ENCODE measurements around the gene SPCS1.

SPCS1 gene

GRCh38 chr3:52730681-52731080 lies 24.8 kb downstream of the SPCS1 start:
- Histone ChIP-seq H3K27ac (no peak overlapping the region), H3K4me3 (no peak overlapping the region), H3K9me3 (peaks cover 91% of the 10 kb centered on the region), H3K4me2 (no peak overlapping the region), H3K36me3 (peaks cover 89% of the 10 kb centered on the region), H3K4me1 (peaks cover 9% of the 10 kb centered on the region; the same call in 1 of the 2 replicates), H3K27me3 (no peaks in the 10 kb centered on the region), H4K20me1 (no peaks in the 10 kb centered on the region), H3K9ac (no peak overlapping the region)
- TF ChIP-seq Cebpa-rat (IDR thresholded peaks at IDR 0.05): no peak

GRCh38 chr3:52731590-52731989 lies 25.7 kb downstream of the SPCS1 start:
- no peak overlapping the region for H3K4me2 ChIP-seq
- peaks cover 96% of the 10 kb centered on the region for H3K36me3 ChIP-seq
- peaks cover 84% of the 10 kb centered on the region for H3K9me3 ChIP-seq
- peaks cover 9% of the 10 kb centered on the region; the same call in 1 of the 2 replicates for H3K4me1 ChIP-seq
- TF ChIP-seq Cebpa-rat (IDR thresholded peaks at IDR 0.05): no peak
- H3K27me3 ChIP-seq: no peaks in the 10 kb centered on the region
- no peak overlapping the region for H3K4me3 ChIP-seq
- H3K27ac ChIP-seq: no peak overlapping the region
- H4K20me1 ChIP-seq: no peaks in the 10 kb centered on the region
- no peak overlapping the region for H3K9ac ChIP-seq

- Histone ChIP-seq H3K9me3 (peaks cover 67% of the 10 kb centered on the region), H3K9ac (no peak overlapping the region), H3K4me2 (no peak overlapping the region), H3K27me3 (no peaks in the 10 kb centered on the region), H3K4me1 (peaks cover 9% of the 10 kb centered on the region; the same call in 1 of the 2 replicates), H3K36me3 (peaks cover 96% of the 10 kb centered on the region), H4K20me1 (no peaks in the 10 kb centered on the region), H3K4me3 (no peak overlapping the region), H3K27ac (no peak overlapping the region)
- no peak for TF ChIP-seq Cebpa-rat (IDR thresholded peaks at IDR 0.05)
Observed at GRCh38 chr3:52733256-52733891, 27.5 kb downstream of the SPCS1 start.

GRCh38 chr3:52739730-52740129 lies 33.8 kb downstream of the SPCS1 start:
- Histone ChIP-seq H3K27me3 (no peaks in the 10 kb centered on the region), H3K36me3 (peaks cover 93% of the 10 kb centered on the region), H3K4me1 (no peaks in the 10 kb centered on the region), H4K20me1 (no peaks in the 10 kb centered on the region), H3K9me3 (peaks cover 3% of the 10 kb centered on the region), H3K4me2 (no peak overlapping the region), H3K27ac (no peak overlapping the region), H3K4me3 (no peak overlapping the region), H3K9ac (no peak overlapping the region)
- TF ChIP-seq Cebpa-rat (IDR thresholded peaks at IDR 0.05): no peak

GRCh38 chr3:52742418-52743041 lies 36.6 kb downstream of the SPCS1 start:
- no peak overlapping the region for H3K9ac ChIP-seq
- H3K4me1 ChIP-seq: no peaks in the 10 kb centered on the region
- no peak overlapping the region for H3K27ac ChIP-seq
- H3K4me3 ChIP-seq: no peak overlapping the region
- H4K20me1 ChIP-seq: no peaks in the 10 kb centered on the region
- H3K27me3 ChIP-seq: no peaks in the 10 kb centered on the region
- no peak overlapping the region for H3K4me2 ChIP-seq
- peaks cover 97% of the 10 kb centered on the region for H3K36me3 ChIP-seq
- no peaks in the 10 kb centered on the region for H3K9me3 ChIP-seq
- TF ChIP-seq Cebpa-rat (IDR thresholded peaks at IDR 0.05): no peak

- H3K36me3 ChIP-seq: peaks cover 96% of the 10 kb centered on the region
- no peaks in the 10 kb centered on the region for H4K20me1 ChIP-seq
- no peaks in the 10 kb centered on the region for H3K27me3 ChIP-seq
- no peak for TF ChIP-seq Cebpa-rat (IDR thresholded peaks at IDR 0.05)
- H3K9ac ChIP-seq: no peak overlapping the region
- H3K4me3 ChIP-seq: no peak overlapping the region
- no peak overlapping the region for H3K27ac ChIP-seq
- H3K4me1 ChIP-seq: no peaks in the 10 kb centered on the region
- H3K4me2 ChIP-seq: no peak overlapping the region
- H3K9me3 ChIP-seq: no peaks in the 10 kb centered on the region
Observed at GRCh38 chr3:52743152-52743551, 37.2 kb downstream of the SPCS1 start.

- H4K20me1 ChIP-seq: no peaks in the 10 kb centered on the region
- H3K27ac ChIP-seq: no peak overlapping the region
- no peak for TF ChIP-seq Cebpa-rat (IDR thresholded peaks at IDR 0.05)
- H3K4me1 ChIP-seq: no peaks in the 10 kb centered on the region
- H3K9ac ChIP-seq: no peak overlapping the region
- no peaks in the 10 kb centered on the region for H3K9me3 ChIP-seq
- H3K36me3 ChIP-seq: peaks cover 95% of the 10 kb centered on the region
- H3K4me3 ChIP-seq: no peak overlapping the region
- H3K4me2 ChIP-seq: no peak overlapping the region
- no peaks in the 10 kb centered on the region for H3K27me3 ChIP-seq
Observed at GRCh38 chr3:52743721-52744120, 37.8 kb downstream of the SPCS1 start.

- Histone ChIP-seq H3K4me1 (no peaks in the 10 kb centered on the region), H3K9me3 (no peaks in the 10 kb centered on the region), H3K27me3 (no peaks in the 10 kb centered on the region), H3K27ac (no peak overlapping the region), H3K4me3 (no peak overlapping the region), H4K20me1 (no peaks in the 10 kb centered on the region), H3K4me2 (no peak overlapping the region), H3K36me3 (peaks cover 94% of the 10 kb centered on the region), H3K9ac (no peak overlapping the region)
- TF ChIP-seq Cebpa-rat (IDR thresholded peaks at IDR 0.05): no peak
Observed at GRCh38 chr3:52752045-52752660, 46.2 kb downstream of the SPCS1 start.

- Histone ChIP-seq H3K4me1 (no peaks in the 10 kb centered on the region), H3K4me2 (no peak overlapping the region), H3K27me3 (no peaks in the 10 kb centered on the region), H3K9me3 (no peaks in the 10 kb centered on the region), H3K4me3 (no peak overlapping the region), H3K9ac (no peak overlapping the region), H3K36me3 (peaks cover 95% of the 10 kb centered on the region), H3K27ac (no peak overlapping the region), H4K20me1 (no peaks in the 10 kb centered on the region)
- TF ChIP-seq Cebpa-rat (IDR thresholded peaks at IDR 0.05): no peak
Observed at GRCh38 chr3:52754373-52754772, 48.5 kb downstream of the SPCS1 start.

GRCh38 chr3:52756141-52756540 lies 50.2 kb downstream of the SPCS1 start:
- no peak overlapping the region for H3K4me2 ChIP-seq
- H3K9ac ChIP-seq: no peak overlapping the region
- no peaks in the 10 kb centered on the region for H4K20me1 ChIP-seq
- peaks cover 95% of the 10 kb centered on the region for H3K36me3 ChIP-seq
- H3K27ac ChIP-seq: no peak overlapping the region
- H3K4me1 ChIP-seq: no peaks in the 10 kb centered on the region
- no peak for TF ChIP-seq Cebpa-rat (IDR thresholded peaks at IDR 0.05)
- H3K27me3 ChIP-seq: no peaks in the 10 kb centered on the region
- H3K9me3 ChIP-seq: no peaks in the 10 kb centered on the region
- H3K4me3 ChIP-seq: no peak overlapping the region

Data from BLaER1 (cell line).